Nephron progenitor cell (in vitro differentiated cells): ENCODE data around the gene ARID5B.

Experiments
- DNase-seq: peaks from one replicate; pipeline ENCODE4 v3.0.0; 2021
- H3K27ac Mint-ChIP-seq: 2 replicates; pipeline ENCODE4 v1.8.0; 2021; ENCODE audit warnings: mild to moderate bottlenecking, moderate library complexity, mixed read lengths
- H3K27me3 Mint-ChIP-seq: 2 replicates; pipeline ENCODE4 v1.8.0; 2021; ENCODE audit warnings: mild to moderate bottlenecking, low read depth, mixed read lengths; ENCODE audit not compliant: poor library complexity
- H3K36me3 Mint-ChIP-seq: 2 replicates; pipeline ENCODE4 v1.8.0; 2021; ENCODE audit warnings: low read depth, mixed read lengths
- H3K4me1 Mint-ChIP-seq: 2 replicates; pipeline ENCODE4 v1.8.0; 2021; ENCODE audit warnings: mixed read lengths
- H3K4me3 Mint-ChIP-seq: 2 replicates; pipeline ENCODE4 v1.8.0; 2021; ENCODE audit warnings: mild to moderate bottlenecking, moderate library complexity, mixed read lengths
- H3K9me3 Mint-ChIP-seq: 2 replicates; pipeline ENCODE4 v1.8.0; 2021; ENCODE audit warnings: mild to moderate bottlenecking, moderate library complexity, mixed read lengths
- CTCF ChIP-seq: fragments of 200-600 bp; sonication (generic); IDR thresholded peaks from 2 replicates; pipeline ENCODE4 v1.5.0; 2021; ENCODE audit warnings: antibody characterized with exemption

The ARID5B gene

GRCh38 chr10:62037166-62037831, 135.8 kb downstream of the ARID5B start:
- peak overlapping the region; percentile 16 for H3K27ac Mint-ChIP-seq
- H3K36me3 Mint-ChIP-seq = peaks cover 4% of the 10 kb centered on the region
- H3K4me3 Mint-ChIP-seq = no peak overlapping the region
- no peak for DNase-seq
- H3K27me3 Mint-ChIP-seq = peaks cover 3% of the 10 kb centered on the region
- H3K4me1 Mint-ChIP-seq = peaks cover 59% of the 10 kb centered on the region
- no peak for TF ChIP-seq CTCF
- no peaks in the 10 kb centered on the region for H3K9me3 Mint-ChIP-seq

- DNase-seq = no peak
- Mint-ChIP-seq H3K9me3 (no peaks in the 10 kb centered on the region), H3K27me3 (peaks cover 3% of the 10 kb centered on the region), H3K27ac (no peak overlapping the region), H3K4me3 (peak overlapping the region; percentile 21), H3K4me1 (peaks cover 63% of the 10 kb centered on the region), H3K36me3 (peaks cover 5% of the 10 kb centered on the region)
- no peak for TF ChIP-seq CTCF
Measured at GRCh38 chr10:62037890-62038608, 136.6 kb downstream of the ARID5B start.

GRCh38 chr10:62038609-62039190, 137.2 kb downstream of the ARID5B start:
- Mint-ChIP-seq H3K9me3 (no peaks in the 10 kb centered on the region), H3K27me3 (peaks cover 3% of the 10 kb centered on the region), H3K4me3 (peak overlapping the region; percentile 41), H3K27ac (no peak overlapping the region), H3K4me1 (peaks cover 70% of the 10 kb centered on the region), H3K36me3 (peaks cover 5% of the 10 kb centered on the region)
- peak; percentile 48 for DNase-seq
- peak; percentile 71 for TF ChIP-seq CTCF

GRCh38 chr10:62039954-62040353, 138.5 kb downstream of the ARID5B start:
- peaks cover 82% of the 10 kb centered on the region for H3K4me1 Mint-ChIP-seq
- no peak for TF ChIP-seq CTCF
- DNase-seq = no peak
- H3K36me3 Mint-ChIP-seq = peaks cover 5% of the 10 kb centered on the region
- H3K9me3 Mint-ChIP-seq = no peaks in the 10 kb centered on the region
- no peak overlapping the region for H3K27ac Mint-ChIP-seq
- peaks cover 3% of the 10 kb centered on the region for H3K27me3 Mint-ChIP-seq
- H3K4me3 Mint-ChIP-seq = no peak overlapping the region

GRCh38 chr10:62040881-62041280, 139.4 kb downstream of the ARID5B start:
- no peaks in the 10 kb centered on the region for H3K9me3 Mint-ChIP-seq
- peaks cover 85% of the 10 kb centered on the region for H3K4me1 Mint-ChIP-seq
- no peak for DNase-seq
- H3K36me3 Mint-ChIP-seq = peaks cover 5% of the 10 kb centered on the region
- no peak overlapping the region for H3K4me3 Mint-ChIP-seq
- peaks cover 3% of the 10 kb centered on the region for H3K27me3 Mint-ChIP-seq
- no peak for TF ChIP-seq CTCF
- peak overlapping the region; percentile 24 for H3K27ac Mint-ChIP-seq
